Measurements from ENCODE around the gene NDUFB10.

DNA sequence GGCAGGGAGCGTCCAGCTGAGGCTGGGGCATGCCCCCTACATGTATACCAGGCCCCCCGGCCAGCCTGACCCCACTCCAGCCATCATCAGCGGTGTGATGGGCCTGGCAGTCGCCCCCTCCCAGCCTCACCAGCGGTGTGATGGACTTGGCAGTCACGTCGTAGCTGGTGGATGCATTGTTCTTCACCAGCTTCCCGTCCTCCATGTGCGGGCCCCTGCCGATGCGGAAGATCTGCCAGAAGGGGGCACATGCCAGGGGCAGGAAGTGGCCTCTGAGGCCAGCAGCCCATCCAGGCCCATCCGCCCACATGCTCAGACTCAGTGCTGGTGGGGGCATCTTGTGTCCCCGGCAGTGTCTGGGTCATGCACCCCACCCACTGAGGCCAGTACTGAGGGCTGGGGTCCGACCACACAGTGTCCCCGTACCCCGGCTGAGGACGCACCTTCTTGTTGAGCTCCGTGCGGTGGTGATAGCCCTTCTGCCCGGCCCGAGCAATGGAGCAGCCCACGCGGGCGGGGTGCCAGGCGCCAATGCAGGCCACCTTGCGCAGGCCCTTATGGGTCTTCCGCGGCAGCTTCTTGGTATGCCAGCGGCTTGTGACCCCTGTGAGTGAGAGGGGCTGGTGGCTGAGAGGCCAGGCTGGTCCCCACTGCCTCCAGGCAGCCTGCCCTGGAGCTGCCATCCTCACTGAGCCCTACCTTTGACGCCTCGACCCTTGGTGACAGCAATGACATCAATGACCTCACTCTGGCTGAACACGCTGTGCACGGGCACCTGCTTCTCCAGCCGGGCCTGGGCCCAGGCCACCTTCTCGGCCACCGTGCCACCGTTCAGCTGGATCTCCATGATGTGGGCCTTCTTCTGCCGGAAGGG lies 12.6 kb upstream of the NDUFB10 start:
- no peak for TF ChIP-seq POLR2AphosphoS5 (IDR thresholded peaks at IDR 0.05)
- no peak for TF ChIP-seq EP300 (IDR thresholded peaks at IDR 0.05)
- TF ChIP-seq, protein P1, sequence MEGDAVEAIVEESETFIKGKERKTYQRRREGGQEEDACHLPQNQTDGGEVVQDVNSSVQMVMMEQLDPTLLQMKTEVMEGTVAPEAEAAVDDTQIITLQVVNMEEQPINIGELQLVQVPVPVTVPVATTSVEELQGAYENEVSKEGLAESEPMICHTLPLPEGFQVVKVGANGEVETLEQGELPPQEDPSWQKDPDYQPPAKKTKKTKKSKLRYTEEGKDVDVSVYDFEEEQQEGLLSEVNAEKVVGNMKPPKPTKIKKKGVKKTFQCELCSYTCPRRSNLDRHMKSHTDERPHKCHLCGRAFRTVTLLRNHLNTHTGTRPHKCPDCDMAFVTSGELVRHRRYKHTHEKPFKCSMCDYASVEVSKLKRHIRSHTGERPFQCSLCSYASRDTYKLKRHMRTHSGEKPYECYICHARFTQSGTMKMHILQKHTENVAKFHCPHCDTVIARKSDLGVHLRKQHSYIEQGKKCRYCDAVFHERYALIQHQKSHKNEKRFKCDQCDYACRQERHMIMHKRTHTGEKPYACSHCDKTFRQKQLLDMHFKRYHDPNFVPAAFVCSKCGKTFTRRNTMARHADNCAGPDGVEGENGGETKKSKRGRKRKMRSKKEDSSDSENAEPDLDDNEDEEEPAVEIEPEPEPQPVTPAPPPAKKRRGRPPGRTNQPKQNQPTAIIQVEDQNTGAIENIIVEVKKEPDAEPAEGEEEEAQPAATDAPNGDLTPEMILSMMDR (IDR thresholded peaks at IDR 0.05), result no peak
